ENCODE results near the gene RPS21. TPM values are rescaled to one million over a fixed set of nuclear protein-coding genes. Genes with fewer than 3 reads are reported as not detected.
A peak's percentile ranks its signal among the peaks of the same experiment; 100 is the strongest.

The RPS21 gene
- total and polyA plus RNA-seq, 2 of the 4 experiments (the other 2 are of a cell fraction): 2,710 to 4,298 TPM

GRCh38 chr20:62389601-62390087 is 2.7 kb downstream of the RPS21 start:
- Histone ChIP-seq H3K4ac (ENCODE audit: low read depth, low read length) (no peak overlapping the region), H4K20me1 (ENCODE audit: insufficient read depth, low read length) (peaks cover 44% of the 10 kb centered on the region), H3K79me1 (ENCODE audit: low read depth in 1 of 2, low read length in 2 of 2) (peaks cover 26 to 46% of the 10 kb centered on the region in 2 experiments), H3K23ac (ENCODE audit: low read depth, low read length) (no peak overlapping the region), H3K9ac (ENCODE audit: low read depth, low read length) (no peak overlapping the region), H2BK15ac (ENCODE audit: low read depth, low read length) (no peak overlapping the region), H4K91ac (ENCODE audit: insufficient read depth, low read depth, low read length) (no peak overlapping the region), H3K18ac (ENCODE audit: low read depth, low read length) (no peak overlapping the region), H2BK5ac (ENCODE audit: low read depth, low read length, poor library complexity, severe bottlenecking) (no peak overlapping the region), H3K27ac (ENCODE audit: insufficient read depth, low read length) (no peak overlapping the region), H4K5ac (ENCODE audit: low read depth, low read length) (no peak overlapping the region), H3K4me1 (ENCODE audit: control insufficient read depth, insufficient read depth, low read length) (peaks cover 5% of the 10 kb centered on the region), H2BK20ac (ENCODE audit: low read depth, low read length) (no peak overlapping the region), H3K4me2 (ENCODE audit: low read depth, low read length) (no peak overlapping the region), H2AFZ (replicated peaks; ENCODE audit: low read length, poor library complexity) (no peak overlapping the region), H4K8ac (ENCODE audit: low read depth in 2 of 2, low read length in 2 of 2) (no peak overlapping the region), H3K56ac (ENCODE audit: extremely low read depth, insufficient read depth, low read length) (no peak overlapping the region), H2AK9ac (replicated peaks; ENCODE audit: low read depth, low read length, poor library complexity) (peak overlapping the region; percentile 14), H3K4me3 (ENCODE audit: insufficient read depth, low read depth, low read length) (no peak overlapping the region), H3K9me1 (ENCODE audit: insufficient read depth, low read length) (0 out of 2 replicates have a peak, but pooled peaks cover 4% of the 10 kb centered on the region), H3K14ac (replicated peaks; ENCODE audit: low read depth, low read length) (no peak overlapping the region), H3K9me3 (ENCODE audit: control insufficient read depth, insufficient read depth, low read length) (no peaks in the 10 kb centered on the region), H3K36me3 (ENCODE audit: control insufficient read depth, insufficient read depth, low read length) (peaks cover 47% of the 10 kb centered on the region), H2BK120ac (ENCODE audit: low read depth, low read length) (no peak overlapping the region), H3K27me3 (ENCODE audit: control insufficient read depth, insufficient read depth, low read length) (no peaks in the 10 kb centered on the region), H2AK5ac (ENCODE audit: low read depth, low read length) (no peak overlapping the region)
- TF ChIP-seq MAFK (IDR thresholded peaks at IDR 0.05; ENCODE audit: low read depth, low read length) (no peak), USF2 (IDR thresholded peaks at IDR 0.05; ENCODE audit: low read depth, low read length) (no peak), RCOR1 (IDR thresholded peaks at IDR 0.05; ENCODE audit: insufficient replicate concordance, low read length) (no peak), MAZ (IDR thresholded peaks at IDR 0.05; ENCODE audit: borderline replicate concordance, low read depth, low read length) (no peak), RFX5 (IDR thresholded peaks at IDR 0.05; ENCODE audit: low read depth, low read length) (no peak), CEBPB (IDR thresholded peaks at IDR 0.05; ENCODE audit: low read depth, low read length) (no peak), CHD1 (IDR thresholded peaks at IDR 0.05; ENCODE audit: low read depth, low read length) (no peak), FOS (IDR thresholded peaks at IDR 0.05; ENCODE audit: low read depth, low read length) (no peak), SMC3 (IDR thresholded peaks at IDR 0.05; ENCODE audit: low read depth, low read length) (no peak), NFE2L2 (IDR thresholded peaks at IDR 0.05; ENCODE audit: low read depth, low read length) (no peak), ELK1 (IDR thresholded peaks at IDR 0.05; ENCODE audit: borderline replicate concordance, low read depth, low read length) (no peak), RAD21 (IDR thresholded peaks at IDR 0.05; ENCODE audit: low read length) (no peak), POLR2A (IDR thresholded peaks at IDR 0.05; ENCODE audit: low read depth, low read length) (no peak), BHLHE40 (IDR thresholded peaks at IDR 0.05; ENCODE audit: low read depth, low read length) (no peak), MXI1 (IDR thresholded peaks at IDR 0.05; ENCODE audit: borderline replicate concordance, low read depth, low read length) (no peak), CTCF (conservative IDR thresholded peaks at IDR 0.05; ENCODE audit: low read depth, low read length) (no peak)
- intact Hi-C loops (cut with micrococcal nuclease): loop anchor here (10.0 kb wide), 1 partner anchor 375 kb away; no protein-coding TSS in a partner anchor
- ChIA-PET POLR2A (ENCODE audit: unreplicated experiment) (no interaction called here), CTCF (no interaction called here)
- 100% methylated on average over 2 of the region's 5 CpGs; no CpG with 5 or more reads in 1 of the 2 experiments for WGBS, 2 experiments (ENCODE audit: extremely low coverage in 2 of 2, insufficient read length in 1 of 2)
- in situ Hi-C loops (cut with MboI; ENCODE audit: low sequenced_read_pairs): loop anchor here (25.0 kb wide), 1 partner anchor 377 kb away; no protein-coding TSS in a partner anchor
- DNase-seq (no peak), ATAC-seq (ENCODE audit: low read depth) (no peak)
- dilution Hi-C loops (cut with HindIII; ENCODE audit: low sequenced_read_pairs, unreplicated experiment): loop anchor here (25.0 kb wide), 1 partner anchor 102 kb away; no protein-coding TSS in a partner anchor
- BruUV-seq (replicated peaks): no TSS peak

All from IMR-90 (cell line).